ENCODE data around the gene GFY.

- TF ChIP-seq CTCF (tag by site-specific recombination; IDR thresholded peaks at IDR 0.05) (no peak), SP2 (tag by site-specific recombination; IDR thresholded peaks at IDR 0.05) (no peak), ZNF239 (tag by site-specific recombination; IDR thresholded peaks at IDR 0.05) (no peak), MYNN (tag by site-specific recombination; IDR thresholded peaks at IDR 0.05; ENCODE audit: borderline replicate concordance) (no peak), ZNF777 (tag by site-specific recombination; IDR thresholded peaks at IDR 0.05; ENCODE audit: borderline replicate concordance) (no peak), ZNF366 (tag by site-specific recombination; conservative IDR thresholded peaks at IDR 0.05) (no peak), ZNF354C (tag by site-specific recombination; IDR thresholded peaks at IDR 0.05; ENCODE audit: borderline replicate concordance, low read depth) (no peak)
- TF ChIP-seq, protein P1, sequence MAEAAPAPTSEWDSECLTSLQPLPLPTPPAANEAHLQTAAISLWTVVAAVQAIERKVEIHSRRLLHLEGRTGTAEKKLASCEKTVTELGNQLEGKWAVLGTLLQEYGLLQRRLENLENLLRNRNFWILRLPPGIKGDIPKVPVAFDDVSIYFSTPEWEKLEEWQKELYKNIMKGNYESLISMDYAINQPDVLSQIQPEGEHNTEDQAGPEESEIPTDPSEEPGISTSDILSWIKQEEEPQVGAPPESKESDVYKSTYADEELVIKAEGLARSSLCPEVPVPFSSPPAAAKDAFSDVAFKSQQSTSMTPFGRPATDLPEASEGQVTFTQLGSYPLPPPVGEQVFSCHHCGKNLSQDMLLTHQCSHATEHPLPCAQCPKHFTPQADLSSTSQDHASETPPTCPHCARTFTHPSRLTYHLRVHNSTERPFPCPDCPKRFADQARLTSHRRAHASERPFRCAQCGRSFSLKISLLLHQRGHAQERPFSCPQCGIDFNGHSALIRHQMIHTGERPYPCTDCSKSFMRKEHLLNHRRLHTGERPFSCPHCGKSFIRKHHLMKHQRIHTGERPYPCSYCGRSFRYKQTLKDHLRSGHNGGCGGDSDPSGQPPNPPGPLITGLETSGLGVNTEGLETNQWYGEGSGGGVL (tag by site-specific recombination; IDR thresholded peaks at IDR 0.05): 0 out of 2 replicates have a peak, but pooled peaks have one; percentile 13
- TF ChIP-seq, protein P2, sequence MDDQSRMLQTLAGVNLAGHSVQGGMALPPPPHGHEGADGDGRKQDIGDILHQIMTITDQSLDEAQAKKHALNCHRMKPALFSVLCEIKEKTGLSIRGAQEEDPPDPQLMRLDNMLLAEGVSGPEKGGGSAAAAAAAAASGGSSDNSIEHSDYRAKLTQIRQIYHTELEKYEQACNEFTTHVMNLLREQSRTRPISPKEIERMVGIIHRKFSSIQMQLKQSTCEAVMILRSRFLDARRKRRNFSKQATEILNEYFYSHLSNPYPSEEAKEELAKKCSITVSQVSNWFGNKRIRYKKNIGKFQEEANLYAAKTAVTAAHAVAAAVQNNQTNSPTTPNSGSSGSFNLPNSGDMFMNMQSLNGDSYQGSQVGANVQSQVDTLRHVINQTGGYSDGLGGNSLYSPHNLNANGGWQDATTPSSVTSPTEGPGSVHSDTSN (CRISPR knock-in tag; IDR thresholded peaks at IDR 0.05): no peak
- TF ChIP-seq, protein P3, sequence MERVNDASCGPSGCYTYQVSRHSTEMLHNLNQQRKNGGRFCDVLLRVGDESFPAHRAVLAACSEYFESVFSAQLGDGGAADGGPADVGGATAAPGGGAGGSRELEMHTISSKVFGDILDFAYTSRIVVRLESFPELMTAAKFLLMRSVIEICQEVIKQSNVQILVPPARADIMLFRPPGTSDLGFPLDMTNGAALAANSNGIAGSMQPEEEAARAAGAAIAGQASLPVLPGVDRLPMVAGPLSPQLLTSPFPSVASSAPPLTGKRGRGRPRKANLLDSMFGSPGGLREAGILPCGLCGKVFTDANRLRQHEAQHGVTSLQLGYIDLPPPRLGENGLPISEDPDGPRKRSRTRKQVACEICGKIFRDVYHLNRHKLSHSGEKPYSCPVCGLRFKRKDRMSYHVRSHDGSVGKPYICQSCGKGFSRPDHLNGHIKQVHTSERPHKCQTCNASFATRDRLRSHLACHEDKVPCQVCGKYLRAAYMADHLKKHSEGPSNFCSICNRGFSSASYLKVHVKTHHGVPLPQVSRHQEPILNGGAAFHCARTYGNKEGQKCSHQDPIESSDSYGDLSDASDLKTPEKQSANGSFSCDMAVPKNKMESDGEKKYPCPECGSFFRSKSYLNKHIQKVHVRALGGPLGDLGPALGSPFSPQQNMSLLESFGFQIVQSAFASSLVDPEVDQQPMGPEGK (tag by site-specific recombination; IDR thresholded peaks at IDR 0.05): no peak
Measured at GRCh38 chr19:49453757-49454240, 28.6 kb downstream of the GFY start.
